ENCODE measurements around the gene DLGAP1. TPM values are rescaled to one million over a fixed set of nuclear protein-coding genes. Genes with fewer than 3 reads are reported as not detected.

DLGAP1 gene
- total and polyA plus RNA-seq, 10 of the 15 experiments (the other 5 are each of a cell fraction or from before 2014, with no cell fraction given): 0.23 to 27.6 (median 1.9) TPM

GRCh38 chr18:4394700-4395099 is 60.4 kb downstream of the DLGAP1 start (continued):
- TF ChIP-seq ZSCAN29 (IDR thresholded peaks at IDR 0.05): no peak
- TF ChIP-seq IKZF1 (conservative IDR thresholded peaks at IDR 0.05): peak; percentile 69
- TF ChIP-seq ZNF207 (IDR thresholded peaks at IDR 0.05; ENCODE audit: borderline replicate concordance): no peak
- no peak for TF ChIP-seq E2F8 (IDR thresholded peaks at IDR 0.05; ENCODE audit: low read depth, partially characterized antibody)
- no peak for TF ChIP-seq LARP7 (IDR thresholded peaks at IDR 0.05)
- TF ChIP-seq MXI1 (IDR thresholded peaks at IDR 0.05; ENCODE audit: low read depth, low read length): peak; percentile 58
- peak; percentile 45; the same call in 1 of the 2 replicates for TF ChIP-seq NBN (IDR thresholded peaks at IDR 0.05)
- TF ChIP-seq NR2C2 (IDR thresholded peaks at IDR 0.05; ENCODE audit: borderline replicate concordance, control insufficient read depth, insufficient read length, low read depth): no peak
- TF ChIP-seq ZNF384 (IDR thresholded peaks at IDR 0.05; ENCODE audit: borderline replicate concordance, low read depth, low read length): no peak
- TF ChIP-seq ZNF217 (IDR thresholded peaks at IDR 0.05): peak; percentile 75; the same call in 1 of the 2 replicates
- TF ChIP-seq WRNIP1 (IDR thresholded peaks at IDR 0.05; ENCODE audit: borderline replicate concordance, low read depth, low read length): no peak
- TF ChIP-seq BMI1 (IDR thresholded peaks at IDR 0.05; ENCODE audit: borderline replicate concordance): no peak
- no peak for TF ChIP-seq ZBED1 (IDR thresholded peaks at IDR 0.05; ENCODE audit: borderline replicate concordance)
- TF ChIP-seq CREB1 (IDR thresholded peaks at IDR 0.05; ENCODE audit: low read depth): no peak
- peak; percentile 90 for TF ChIP-seq MEF2B (IDR thresholded peaks at IDR 0.05; ENCODE audit: partially characterized antibody, poor library complexity, severe bottlenecking)
- TF ChIP-seq IKZF2 (IDR thresholded peaks at IDR 0.05): peak; percentile 64 to 77; a peak in 2 of 4 replicates
- peak; percentile 32; the same call in 1 of the 2 replicates for TF ChIP-seq ZNF592 (IDR thresholded peaks at IDR 0.05)
- TF ChIP-seq HDAC6 (IDR thresholded peaks at IDR 0.05; ENCODE audit: unreplicated experiment): no peak
- no peak for TF ChIP-seq SREBF1 (IDR thresholded peaks at IDR 0.05; ENCODE audit: low read length)
- no peak for TF ChIP-seq PAX5 (IDR thresholded peaks at IDR 0.05; ENCODE audit: borderline replicate concordance, low read depth, low read length)
- TF ChIP-seq SUZ12 (IDR thresholded peaks at IDR 0.05; ENCODE audit: unreplicated experiment): no peak
- no peak for TF ChIP-seq USF2 (IDR thresholded peaks at IDR 0.05; ENCODE audit: borderline replicate concordance, low read depth, low read length)
- TF ChIP-seq IRF4 (IDR thresholded peaks at IDR 0.05; ENCODE audit: low read depth, low read length): no peak
- no peak for TF ChIP-seq RBBP5 (conservative IDR thresholded peaks at IDR 0.05)
- TF ChIP-seq PKNOX1 (IDR thresholded peaks at IDR 0.05): no peak
